Ishikawa (cell line): ENCODE results near the gene FBXO9.

Experiments
- CEBPB ChIP-seq: IDR thresholded peaks from 2 replicates; pipeline ENCODE4 v1.6.1; 2012
- CREB1 ChIP-seq: IDR thresholded peaks from 2 replicates; pipeline ENCODE4 v1.6.1; 2012; ENCODE audit warnings: low read depth
- EP300 ChIP-seq: IDR thresholded peaks from 2 replicates; pipeline ENCODE4 v1.6.1; 2012; ENCODE audit warnings: borderline replicate concordance
- NFIC ChIP-seq: IDR thresholded peaks from 2 replicates; pipeline ENCODE4 v1.6.1; 2012
- RAD21 ChIP-seq: IDR thresholded peaks from 2 replicates; pipeline ENCODE4 v1.6.1; 2012; ENCODE audit warnings: low read depth
- TAF1 ChIP-seq: IDR thresholded peaks from 2 replicates; pipeline ENCODE4 v1.6.1; 2012; ENCODE audit warnings: low read depth, mild to moderate bottlenecking
- TEAD4 ChIP-seq: IDR thresholded peaks from 2 replicates; pipeline ENCODE4 v1.6.1; 2012
- YY1 ChIP-seq: IDR thresholded peaks from 2 replicates; pipeline ENCODE4 v1.6.1; 2012; ENCODE audit warnings: low read depth
- ZBTB7A ChIP-seq: IDR thresholded peaks from 2 replicates; pipeline ENCODE4 v1.6.1; 2012; ENCODE audit warnings: low read depth
- TF ChIP-seq, protein P1 (sequence below): IDR thresholded peaks from 2 replicates; pipeline ENCODE4 v1.6.1; 2012
- TF ChIP-seq, protein P2 (sequence below): IDR thresholded peaks from 2 replicates; pipeline ENCODE4 v1.6.1; 2012; ENCODE audit warnings: low read depth, mild to moderate bottlenecking

The FBXO9 gene

DNA sequence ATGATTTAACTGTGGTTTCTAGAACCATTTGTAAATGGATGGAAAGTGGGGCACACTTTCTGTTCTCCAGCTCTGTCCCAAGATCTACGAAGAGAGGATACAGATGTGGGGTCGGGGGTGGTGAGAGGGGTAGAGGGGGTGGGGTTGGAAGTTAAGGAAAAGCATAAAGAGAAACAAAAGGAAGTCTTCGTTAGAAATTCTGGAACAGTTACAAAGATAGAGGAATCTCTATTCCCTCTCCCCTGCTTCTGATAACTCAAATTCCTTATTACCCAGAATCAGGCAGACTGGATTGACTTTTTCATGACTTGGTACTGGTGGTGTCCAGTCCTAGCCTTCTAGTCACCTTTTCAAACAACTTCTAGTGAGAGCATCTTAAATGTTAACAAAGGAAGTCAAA is 78.5 kb downstream of the FBXO9 start:
- TF ChIP-seq CREB1 = no peak
- TF ChIP-seq YY1 = no peak
- no peak for TF ChIP-seq CEBPB
- TF ChIP-seq, protein P1, sequence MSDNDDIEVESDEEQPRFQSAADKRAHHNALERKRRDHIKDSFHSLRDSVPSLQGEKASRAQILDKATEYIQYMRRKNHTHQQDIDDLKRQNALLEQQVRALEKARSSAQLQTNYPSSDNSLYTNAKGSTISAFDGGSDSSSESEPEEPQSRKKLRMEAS = no peak
- TF ChIP-seq RAD21 = no peak

DNA sequence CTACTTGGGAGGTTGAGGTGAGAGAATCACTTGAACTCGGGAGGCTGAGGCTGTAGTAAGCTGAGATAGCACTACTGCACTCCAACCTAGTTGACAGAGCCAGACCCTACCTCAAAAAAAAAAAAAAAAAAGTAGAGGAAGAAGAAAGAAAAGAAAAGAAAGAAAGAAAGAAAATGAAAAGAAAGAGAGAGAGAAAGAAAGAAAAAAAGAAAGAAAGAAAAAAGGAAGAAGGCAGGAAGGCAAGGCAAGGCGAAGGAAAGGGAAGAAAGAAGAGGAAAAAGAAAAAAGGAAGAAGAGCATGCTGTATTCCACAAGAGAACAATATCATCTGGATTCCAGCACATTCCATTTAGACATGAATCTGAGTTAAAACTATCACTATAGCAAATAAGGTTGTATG is 79.6 kb downstream of the FBXO9 start:
- TF ChIP-seq RAD21 (no peak), TEAD4 (no peak), YY1 (no peak)
- TF ChIP-seq, protein P2, sequence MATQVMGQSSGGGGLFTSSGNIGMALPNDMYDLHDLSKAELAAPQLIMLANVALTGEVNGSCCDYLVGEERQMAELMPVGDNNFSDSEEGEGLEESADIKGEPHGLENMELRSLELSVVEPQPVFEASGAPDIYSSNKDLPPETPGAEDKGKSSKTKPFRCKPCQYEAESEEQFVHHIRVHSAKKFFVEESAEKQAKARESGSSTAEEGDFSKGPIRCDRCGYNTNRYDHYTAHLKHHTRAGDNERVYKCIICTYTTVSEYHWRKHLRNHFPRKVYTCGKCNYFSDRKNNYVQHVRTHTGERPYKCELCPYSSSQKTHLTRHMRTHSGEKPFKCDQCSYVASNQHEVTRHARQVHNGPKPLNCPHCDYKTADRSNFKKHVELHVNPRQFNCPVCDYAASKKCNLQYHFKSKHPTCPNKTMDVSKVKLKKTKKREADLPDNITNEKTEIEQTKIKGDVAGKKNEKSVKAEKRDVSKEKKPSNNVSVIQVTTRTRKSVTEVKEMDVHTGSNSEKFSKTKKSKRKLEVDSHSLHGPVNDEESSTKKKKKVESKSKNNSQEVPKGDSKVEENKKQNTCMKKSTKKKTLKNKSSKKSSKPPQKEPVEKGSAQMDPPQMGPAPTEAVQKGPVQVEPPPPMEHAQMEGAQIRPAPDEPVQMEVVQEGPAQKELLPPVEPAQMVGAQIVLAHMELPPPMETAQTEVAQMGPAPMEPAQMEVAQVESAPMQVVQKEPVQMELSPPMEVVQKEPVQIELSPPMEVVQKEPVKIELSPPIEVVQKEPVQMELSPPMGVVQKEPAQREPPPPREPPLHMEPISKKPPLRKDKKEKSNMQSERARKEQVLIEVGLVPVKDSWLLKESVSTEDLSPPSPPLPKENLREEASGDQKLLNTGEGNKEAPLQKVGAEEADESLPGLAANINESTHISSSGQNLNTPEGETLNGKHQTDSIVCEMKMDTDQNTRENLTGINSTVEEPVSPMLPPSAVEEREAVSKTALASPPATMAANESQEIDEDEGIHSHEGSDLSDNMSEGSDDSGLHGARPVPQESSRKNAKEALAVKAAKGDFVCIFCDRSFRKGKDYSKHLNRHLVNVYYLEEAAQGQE = no peak

DNA sequence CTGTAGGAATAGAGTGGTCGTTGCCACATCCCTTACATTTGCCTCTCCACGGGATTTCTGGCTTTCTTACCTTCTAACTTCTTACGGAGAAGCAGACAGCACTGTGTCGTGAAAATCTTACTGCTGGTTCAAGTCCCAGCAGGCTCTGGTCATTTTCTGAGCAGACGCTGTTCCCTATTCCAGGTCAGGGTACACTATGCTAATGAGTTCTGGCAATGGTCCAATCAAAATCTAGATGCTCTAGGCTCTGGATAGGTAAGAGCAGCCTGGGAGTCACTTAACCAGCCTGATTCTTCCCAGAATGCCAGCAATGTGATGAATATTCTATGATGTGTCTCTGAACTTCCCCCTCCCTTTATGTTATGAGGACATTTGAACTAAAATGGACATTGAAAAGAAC is 83.5 kb downstream of the FBXO9 start, which contains the start of gene GCM1:
GCM1 (minus strand) TSS at position 158 of the 400 bp plus-strand sequence. CDS start 3,209 bp downstream, outside the sequence.
- TF ChIP-seq TAF1 (no peak), CEBPB (no peak), EP300 (no peak), CREB1 (no peak), RAD21 (no peak), ZBTB7A (no peak), YY1 (no peak), NFIC (no peak), TEAD4 (no peak)
- TF ChIP-seq, protein P2 = no peak
- TF ChIP-seq, protein P1 = no peak
